Activated T-cell treated with anti-CD3 and anti-CD28 coated beads for 48 hours (primary cell): ENCODE measurements around the gene CHCHD3.
"Not testable (repeated sequence)": the region's sequence is repeated elsewhere in the genome, so short reads cannot be mapped to it uniquely, and the experiment has no call there.

Source experiments
- DNase-seq: peaks from one replicate; pipeline ENCODE4 v3.0.0-alpha.2; 2020; ENCODE audit warnings: low read depth

The CHCHD3 gene

GRCh38 chr7:133040674-133041073 is 41.2 kb downstream of the CHCHD3 start:
- no peak for DNase-seq

- DNase-seq, result no peak
Observed at GRCh38 chr7:133040178-133040577, 41.7 kb downstream of the CHCHD3 start.

GRCh38 chr7:133039614-133040013 is 42.3 kb downstream of the CHCHD3 start:
- no peak for DNase-seq

GRCh38 chr7:133036289-133036688 is 45.6 kb downstream of the CHCHD3 start:
- DNase-seq, result no peak

DNA sequence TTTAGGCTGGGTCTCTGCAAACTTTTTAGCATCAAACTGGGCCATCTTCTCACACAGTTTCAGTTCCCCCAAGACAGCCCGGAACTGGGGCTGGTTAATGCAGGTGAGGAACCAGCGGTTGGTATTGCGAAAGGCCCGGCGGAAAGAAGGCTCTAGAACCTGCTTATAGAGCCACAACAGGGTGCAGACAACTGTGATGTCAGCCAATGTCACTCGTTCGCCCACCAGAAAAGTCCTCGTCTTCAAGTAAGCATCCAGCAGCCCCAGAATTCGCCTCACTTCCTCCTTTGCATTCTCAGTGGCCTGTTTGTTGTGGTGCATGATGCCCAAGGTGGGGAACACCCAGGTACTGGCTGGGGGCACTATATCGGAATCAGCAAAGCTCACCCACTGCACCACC is 46.6 kb downstream of the CHCHD3 start:
- DNase-seq, result not testable (repeated sequence)

GRCh38 chr7:133030346-133030745 is 51.5 kb downstream of the CHCHD3 start:
- DNase-seq, result no peak

- DNase-seq, result no peak
Observed at GRCh38 chr7:133029463-133029862, 52.4 kb downstream of the CHCHD3 start.

DNA sequence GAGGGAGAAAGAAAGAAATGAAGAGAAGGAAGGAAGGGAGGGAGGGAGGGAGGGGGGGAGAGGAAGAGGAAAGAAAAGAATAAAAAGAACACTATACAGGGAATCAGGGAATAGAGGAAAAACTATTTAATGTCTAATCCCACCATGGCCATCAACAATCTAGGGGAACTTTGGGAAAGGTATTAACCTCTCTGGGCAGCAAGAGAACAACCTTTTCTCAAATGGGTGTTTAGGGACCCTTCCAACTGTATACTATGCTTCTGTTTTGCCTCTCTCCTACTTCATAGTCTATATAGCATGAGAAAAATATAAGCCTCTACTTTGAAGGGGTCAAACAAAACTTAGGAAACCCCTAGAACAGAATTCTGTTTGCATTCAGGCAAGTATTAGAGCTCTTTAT is 54.5 kb downstream of the CHCHD3 start:
- DNase-seq, result no peak

DNA sequence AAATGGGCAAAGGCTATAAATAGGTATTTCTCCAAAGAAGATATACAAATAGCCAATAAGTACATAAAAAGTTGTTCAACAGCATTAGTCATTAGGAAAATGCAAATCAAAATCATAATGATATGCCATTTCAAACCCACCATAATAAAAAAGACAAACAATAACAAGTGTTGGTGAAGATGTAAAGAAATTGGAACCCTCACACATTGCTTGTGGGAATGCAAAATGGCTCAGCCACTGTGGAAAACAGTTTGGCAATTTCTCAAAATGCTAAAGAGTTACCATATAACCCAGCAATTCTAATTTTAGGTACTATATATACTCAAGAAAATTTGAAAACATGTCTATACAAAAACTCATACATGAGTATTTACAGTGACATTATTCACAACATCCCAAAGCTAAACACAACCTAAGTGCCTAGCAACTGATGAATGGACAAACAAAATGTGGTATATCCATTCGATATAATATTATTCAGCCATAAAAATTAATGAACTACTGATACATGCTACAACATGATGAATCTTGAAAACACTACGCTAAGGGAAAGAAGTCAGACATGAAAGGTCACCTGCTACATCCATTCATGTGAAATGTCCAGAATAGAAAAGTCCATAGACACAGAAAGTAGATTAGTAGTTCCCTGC is 55.6 kb downstream of the CHCHD3 start:
- DNase-seq, result no peak

DNA sequence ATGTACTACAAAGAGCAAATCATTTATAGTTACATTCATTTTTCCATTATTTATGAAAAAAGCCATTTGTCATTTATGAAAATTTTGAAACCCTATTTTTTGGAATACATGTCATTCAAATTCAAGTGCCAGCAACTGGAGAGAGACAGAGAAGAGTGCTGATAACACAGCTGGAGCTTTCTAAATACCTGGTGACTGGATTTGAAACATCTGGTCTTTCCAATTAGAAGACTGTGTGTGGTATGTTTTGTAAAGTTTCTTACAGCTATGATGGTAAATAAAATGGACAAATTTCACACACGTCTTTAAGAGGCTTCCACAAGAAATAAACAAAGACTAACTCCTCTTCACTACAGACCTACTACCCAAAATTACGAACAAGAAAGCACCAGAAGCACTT is 56.8 kb downstream of the CHCHD3 start:
- no peak for DNase-seq

GRCh38 chr7:133024596-133024995 is 57.3 kb downstream of the CHCHD3 start:
- no peak for DNase-seq

GRCh38 chr7:133023370-133024071 is 58.4 kb downstream of the CHCHD3 start:
- no peak for DNase-seq

- DNase-seq, result no peak
Observed at GRCh38 chr7:133022661-133023060, 59.2 kb downstream of the CHCHD3 start.

DNA sequence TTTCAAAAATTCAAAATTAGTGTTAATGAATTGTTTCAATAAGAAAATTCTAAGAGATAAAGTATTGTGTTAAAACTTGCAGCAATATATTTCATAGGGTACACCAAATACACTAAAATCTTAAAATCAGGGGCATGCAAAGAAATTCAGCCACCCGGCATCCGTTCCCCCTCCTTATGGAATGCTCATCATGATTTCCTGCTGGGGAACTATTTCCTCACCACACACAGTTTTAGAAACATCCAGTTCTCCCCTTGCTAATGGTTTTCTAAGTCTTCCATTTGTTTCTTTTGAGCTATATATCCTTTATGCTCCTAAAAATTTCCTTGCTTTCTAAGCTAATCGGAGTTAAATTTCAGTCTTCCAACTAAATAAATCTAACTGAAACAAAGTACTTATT is 60.7 kb downstream of the CHCHD3 start:
- no peak for DNase-seq

DNA sequence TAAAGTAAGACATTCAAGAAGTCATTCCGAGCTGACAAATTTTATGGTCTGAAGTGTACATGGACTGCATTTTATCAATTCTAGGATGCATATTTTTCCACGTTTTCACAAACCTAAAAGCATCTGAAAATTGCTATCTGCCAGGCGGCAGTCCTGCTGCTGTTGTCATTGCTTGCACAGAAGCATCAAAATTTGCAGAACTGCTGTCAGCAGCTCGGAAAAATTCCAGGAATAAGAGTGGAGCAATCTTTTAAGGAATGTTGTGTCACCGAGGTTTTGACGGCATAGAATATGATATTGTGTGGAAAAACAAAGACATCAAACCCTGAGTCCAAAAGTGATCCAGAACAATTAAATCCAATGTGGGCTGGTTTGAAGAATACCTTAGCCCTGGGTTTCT is 61.4 kb downstream of the CHCHD3 start:
- no peak for DNase-seq

- no peak for DNase-seq
Observed at GRCh38 chr7:133019590-133019989, 62.3 kb downstream of the CHCHD3 start.

DNA sequence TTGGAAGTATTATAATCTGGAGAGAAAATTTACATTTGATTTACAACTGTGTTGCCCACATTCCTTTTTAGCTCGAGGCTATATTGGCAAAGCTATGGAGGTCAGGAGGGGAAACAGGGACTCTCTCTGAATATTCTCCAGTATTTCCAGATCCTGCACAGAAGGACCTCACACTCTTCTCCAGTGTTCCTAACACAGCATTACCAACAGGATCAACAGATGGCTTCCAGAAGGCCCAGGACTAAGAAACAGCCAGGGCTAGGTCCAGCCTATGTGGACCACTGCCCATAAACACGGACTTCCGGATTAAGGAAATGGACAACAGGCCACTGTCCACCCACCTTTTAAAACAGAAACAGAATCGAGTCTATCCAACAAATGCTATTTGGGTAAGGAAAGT is 65.3 kb downstream of the CHCHD3 start:
- DNase-seq, result no peak

- no peak for DNase-seq
Observed at GRCh38 chr7:133015888-133016287, 66.0 kb downstream of the CHCHD3 start.

- DNase-seq, result no peak
Observed at GRCh38 chr7:133011746-133012145, 70.1 kb downstream of the CHCHD3 start.

GRCh38 chr7:133009426-133010252 is 72.3 kb downstream of the CHCHD3 start:
- no peak for DNase-seq

GRCh38 chr7:133007961-133008360 is 73.9 kb downstream of the CHCHD3 start:
- DNase-seq, result no peak

- no peak for DNase-seq
Observed at GRCh38 chr7:133003052-133003910, 78.6 kb downstream of the CHCHD3 start.
